ENCODE measurements around the gene F7. TPM values are rescaled to one million over a fixed set of nuclear protein-coding genes. Genes with fewer than 3 reads are reported as not detected.

Gene F7
- total and polyA plus RNA-seq, 2 donors (not counting 3 experiments of a cell fraction or from before 2014, with no cell fraction given): not detected

GRCh38 chr13:113058129-113058987 lies 47.2 kb upstream of the F7 start:
- Histone ChIP-seq H4K20me1 (replicated peaks; ENCODE audit: control insufficient read depth, extremely low read depth, insufficient read depth, low read length) (no peaks in the 10 kb centered on the region), H3K4me3 (replicated peaks in 1 of 3; ENCODE audit: insufficient read depth in 1 of 3, low read depth in 1 of 3, low read length in 3 of 3) (no peak overlapping the region), H3K9me3 (replicated peaks; ENCODE audit: control insufficient read depth, insufficient read depth, low read length) (no peaks in the 10 kb centered on the region), H3K36me3 (ENCODE audit: control insufficient read depth in 2 of 2, extremely low read depth in 1 of 2, insufficient read depth in 2 of 2, low read length in 2 of 2) (no peaks in the 10 kb centered on the region), H3K27ac (ENCODE audit: insufficient read depth, low read depth, low read length) (no peak overlapping the region), H3K9me1 (replicated peaks; ENCODE audit: control insufficient read depth, extremely low read depth, insufficient read depth, low read length) (no peaks in the 10 kb centered on the region), H3K4me2 (ENCODE audit: insufficient read depth, low read length) (no peak overlapping the region), H2AFZ (ENCODE audit: low read depth, low read length) (no peak overlapping the region), H3K9ac (replicated peaks; ENCODE audit: extremely low read depth, insufficient read depth, low read length) (no peak overlapping the region), H3K27me3 (ENCODE audit: control insufficient read depth in 2 of 2, insufficient read depth in 2 of 2, low read length in 2 of 2) (no peaks in the 10 kb centered on the region), H3K4me1 (ENCODE audit: control insufficient read depth, extremely low read depth, insufficient read depth, low read length) (no peaks in the 10 kb centered on the region), H3K79me2 (ENCODE audit: control insufficient read depth, insufficient read depth, low read length) (no peaks in the 10 kb centered on the region)
- TF ChIP-seq MYC (IDR thresholded peaks at IDR 0.05; ENCODE audit: low read depth, low read length): no peak
- TF ChIP-seq, protein P1, sequence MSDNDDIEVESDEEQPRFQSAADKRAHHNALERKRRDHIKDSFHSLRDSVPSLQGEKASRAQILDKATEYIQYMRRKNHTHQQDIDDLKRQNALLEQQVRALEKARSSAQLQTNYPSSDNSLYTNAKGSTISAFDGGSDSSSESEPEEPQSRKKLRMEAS (IDR thresholded peaks at IDR 0.05; ENCODE audit: insufficient read depth, insufficient read length): no peak
- no peak for TF ChIP-seq POLR2A (IDR thresholded peaks at IDR 0.05; ENCODE audit: low read depth, low read length)
- no peak for TF ChIP-seq CTCF (IDR thresholded peaks at IDR 0.05; ENCODE audit: extremely low read depth in 1 of 2, insufficient read depth in 1 of 2, low read depth in 1 of 2, low read length in 2 of 2)
- TF ChIP-seq JUN (IDR thresholded peaks at IDR 0.05; ENCODE audit: borderline replicate concordance, insufficient read depth, insufficient read length, low read depth): no peak
- no peak for TF ChIP-seq FOS (IDR thresholded peaks at IDR 0.05; ENCODE audit: borderline replicate concordance, insufficient read depth, low read length)
- no peak for TF ChIP-seq POLR2AphosphoS5 (IDR thresholded peaks at IDR 0.05; ENCODE audit: insufficient read depth, low read depth, low read length)
- TF ChIP-seq GATA2 (IDR thresholded peaks at IDR 0.05; ENCODE audit: insufficient read depth, insufficient read length, low read depth, low read length): no peak
- no peak for TF ChIP-seq EZH2 (IDR thresholded peaks at IDR 0.05; ENCODE audit: borderline replicate concordance, low read depth, low read length, severe bottlenecking)
- intact Hi-C loops (cut with micrococcal nuclease): no loop called here
- ChIA-PET CTCF (no interaction called here), POLR2A (no interaction called here)
- DNase-seq (ENCODE audit: low read depth, low spot score) (no peak), FAIRE-seq (no peak)
- dilution Hi-C loops (cut with MboI; ENCODE audit: extremely low pct_ligation_motif_present, low sequenced_read_pairs): no loop called here
- BruUV-seq (replicated peaks): no TSS peak
